Thymus (tissue), 11 donors: ENCODE measurements around the gene TENM4. TPM values are rescaled to one million over a fixed set of nuclear protein-coding genes. Genes with fewer than 3 reads are reported as not detected.
"Not testable (repeated sequence)": the region's sequence is repeated elsewhere in the genome, so short reads cannot be mapped to it uniquely, and the experiment has no call there.

ENCODE experiments used
- DNase-seq, 9 donors: peaks; one replicate each; pipeline ENCODE4 v3.0.0-alpha.2; 2013; ENCODE audit warnings: low spot score in 9 of 9, low read depth in 6 of 9, missing footprints in 1 of 9
- H3K27ac ChIP-seq, 2 donors: one replicate each; pipeline ENCODE4 v1.5.1; 2013; ENCODE audit warnings: control low read depth in 1 of 2, low read depth in 1 of 2, low read length in 1 of 2, mild to moderate bottlenecking in 1 of 2, moderate library complexity in 1 of 2
- H3K27me3 ChIP-seq, 2 donors: one replicate each; pipeline ENCODE4 v1.5.1; 2013; ENCODE audit warnings: low read length in 1 of 2; ENCODE audit not compliant: control insufficient read depth in 2 of 2, insufficient read depth in 1 of 2
- H3K36me3 ChIP-seq, 2 donors: one replicate each; pipeline ENCODE4 v1.5.1; 2013; ENCODE audit warnings: low read length in 1 of 2, mild to moderate bottlenecking in 1 of 2, moderate library complexity in 1 of 2; ENCODE audit not compliant: control insufficient read depth in 2 of 2, insufficient read depth in 2 of 2
- H3K4me1 ChIP-seq, 2 donors: one replicate each; pipeline ENCODE4 v1.5.1; 2013; ENCODE audit warnings: low read length in 2 of 2; ENCODE audit not compliant: control insufficient read depth in 2 of 2, insufficient read depth in 2 of 2
- H3K4me3 ChIP-seq, 2 donors: one replicate each; pipeline ENCODE4 v1.5.1; 2013; ENCODE audit warnings: low read length in 2 of 2, control low read depth in 1 of 2, mild to moderate bottlenecking in 1 of 2
- H3K9me3 ChIP-seq, 2 donors: one replicate each; pipeline ENCODE4 v1.5.1; 2013; ENCODE audit warnings: low read length in 1 of 2, mild to moderate bottlenecking in 1 of 2; ENCODE audit not compliant: control insufficient read depth in 2 of 2, insufficient read depth in 1 of 2
- WGBS: extraction: QIAGEN DNeasy Blood & Tissue Kit; methylation state at CpG from one replicate; pipeline ENCODE4 v1.1.7; 2013; 5-methylcytosine and 5-hydroxymethylcytosine counted together
- polyA plus RNA-seq: library from polyadenylated mRNA; stranded (reverse); fragments of 200-250 nt; gene quantifications from one replicate; pipeline ENCODE4 v1.2.3, GENCODE V29; 2013
- total RNA-seq: library from RNA; stranded (reverse); fragments of 120-200 nt; gene quantifications from one replicate; pipeline ENCODE4 v1.2.4, GENCODE V29; 2013
- donor health status: healthy.

Gene TENM4
- total and polyA plus RNA-seq, 2 donors = 1.0 to 2.8 TPM

- Histone ChIP-seq H3K4me1 (no peaks in the 10 kb centered on the region), H3K27me3 (no peaks in the 10 kb centered on the region), H3K27ac (no peak overlapping the region), H3K4me3 (no peak overlapping the region), H3K36me3 (no peaks in the 10 kb centered on the region), H3K9me3 (peaks cover 0 to 9% of the 10 kb centered on the region in 2 donors)
- 86% methylated on average over 7 of the region's 7 CpGs for WGBS
- no peak for DNase-seq
Observed at GRCh38 chr11:78633516-78634310, 807.1 kb downstream of the TENM4 start.

GRCh38 chr11:78630561-78631303 is 810.1 kb downstream of the TENM4 start:
- Histone ChIP-seq H3K27ac (no peak overlapping the region), H3K36me3 (no peaks in the 10 kb centered on the region), H3K4me3 (no peak overlapping the region), H3K27me3 (no peaks in the 10 kb centered on the region), H3K4me1 (no peaks in the 10 kb centered on the region), H3K9me3 (peaks cover 0 to 9% of the 10 kb centered on the region in 2 donors)
- no peak for DNase-seq
- 95% methylated on average over 4 of the region's 4 CpGs for WGBS

- Histone ChIP-seq H3K36me3 (no peaks in the 10 kb centered on the region), H3K9me3 (peaks cover 0 to 9% of the 10 kb centered on the region in 2 donors), H3K27me3 (no peaks in the 10 kb centered on the region), H3K27ac (no peak overlapping the region), H3K4me3 (no peak overlapping the region), H3K4me1 (no peaks in the 10 kb centered on the region)
- 80% methylated on average over 3 of the region's 3 CpGs for WGBS
- DNase-seq = no peak
Observed at GRCh38 chr11:78630155-78630554, 810.7 kb downstream of the TENM4 start.

GRCh38 chr11:78622666-78623065 is 818.2 kb downstream of the TENM4 start:
- Histone ChIP-seq H3K9me3 (peaks cover 0 to 6% of the 10 kb centered on the region in 2 donors), H3K4me3 (no peak overlapping the region), H3K27ac (no peak overlapping the region), H3K36me3 (no peaks in the 10 kb centered on the region), H3K4me1 (no peaks in the 10 kb centered on the region), H3K27me3 (no peaks in the 10 kb centered on the region)
- no peak for DNase-seq
- 88% methylated on average over 5 of the region's 5 CpGs for WGBS

GRCh38 chr11:78620159-78620558 is 820.7 kb downstream of the TENM4 start:
- no peak for DNase-seq
- Histone ChIP-seq H3K9me3 (peaks cover 0 to 6% of the 10 kb centered on the region in 2 donors), H3K27me3 (no peaks in the 10 kb centered on the region), H3K4me3 (no peak overlapping the region), H3K4me1 (no peaks in the 10 kb centered on the region), H3K27ac (no peak overlapping the region), H3K36me3 (no peaks in the 10 kb centered on the region)
- WGBS = 71% methylated on average over 2 of the region's 2 CpGs

GRCh38 chr11:78615724-78616123 is 825.1 kb downstream of the TENM4 start:
- Histone ChIP-seq H3K4me1 (no peaks in the 10 kb centered on the region), H3K27ac (no peak overlapping the region), H3K4me3 (no peak overlapping the region), H3K27me3 (no peaks in the 10 kb centered on the region), H3K36me3 (no peaks in the 10 kb centered on the region), H3K9me3 (peaks cover 0 to 3% of the 10 kb centered on the region in 2 donors)
- WGBS = 94% methylated on average over 1 of the region's 1 CpG
- no peak for DNase-seq

GRCh38 chr11:78613378-78613813 is 827.4 kb downstream of the TENM4 start:
- DNase-seq = no peak
- Histone ChIP-seq H3K4me3 (no peak overlapping the region), H3K9me3 (no peaks in the 10 kb centered on the region), H3K27ac (no peak overlapping the region), H3K27me3 (no peaks in the 10 kb centered on the region), H3K4me1 (no peaks in the 10 kb centered on the region), H3K36me3 (no peaks in the 10 kb centered on the region)
- 82% methylated on average over 5 of the region's 5 CpGs for WGBS

- no peaks in the 10 kb centered on the region for H3K36me3 ChIP-seq
- H3K9me3 ChIP-seq = no peaks in the 10 kb centered on the region
- no peak for DNase-seq
- no peak overlapping the region for H3K27ac ChIP-seq
- no peaks in the 10 kb centered on the region for H3K27me3 ChIP-seq
- 71% methylated on average over 4 of the region's 4 CpGs for WGBS
- no peaks in the 10 kb centered on the region for H3K4me1 ChIP-seq
- no peak overlapping the region for H3K4me3 ChIP-seq
Observed at GRCh38 chr11:78612721-78613377, 828.0 kb downstream of the TENM4 start.

GRCh38 chr11:78609321-78609720 is 831.5 kb downstream of the TENM4 start:
- not testable (repeated sequence) for H3K27me3 ChIP-seq, H3K4me1 ChIP-seq, H3K27ac ChIP-seq, H3K36me3 ChIP-seq, H3K4me3 ChIP-seq, H3K9me3 ChIP-seq, DNase-seq
- WGBS = 91% methylated on average over 5 of the region's 5 CpGs
